MM.1S (cell line): ENCODE results near the gene THOC1.

Experiments
- DNase-seq: peaks from one replicate; pipeline ENCODE4 v3.0.0-alpha.2; 2015
- H2AFZ ChIP-seq: fragments of 300-600 bp; sonication (generic); 2 replicates; pipeline ENCODE4 v1.6.0; 2016; ENCODE audit warnings: antibody characterized with exemption, low read length
- H3F3A ChIP-seq: fragments of 300-600 bp; sonication (generic); 2 replicates; pipeline ENCODE4 v1.6.1; 2016; ENCODE audit warnings: mild to moderate bottlenecking, antibody characterized with exemption, low read length, moderate library complexity, mixed read lengths; ENCODE audit not compliant: insufficient read depth
- H3K27ac ChIP-seq: fragments of 300-600 bp; sonication (generic); 2 replicates; pipeline ENCODE4 v1.5.1; 2016; ENCODE audit warnings: mild to moderate bottlenecking, low read length
- H3K27me3 ChIP-seq: fragments of 300-600 bp; sonication (generic); replicated peaks from 2 replicates; pipeline ENCODE4 v1.6.0; 2016; ENCODE audit warnings: low read length; ENCODE audit not compliant: insufficient read depth
- H3K36me3 ChIP-seq: fragments of 300-600 bp; sonication (generic); replicated peaks from 2 replicates; pipeline ENCODE4 v1.6.1; 2016; ENCODE audit warnings: mild to moderate bottlenecking, low read length, mixed read lengths; ENCODE audit not compliant: insufficient read depth
- H3K4me1 ChIP-seq: fragments of 300-600 bp; sonication (generic); 2 replicates; pipeline ENCODE4 v1.6.1; 2016; ENCODE audit warnings: low read length, mixed read lengths
- H3K4me2 ChIP-seq: fragments of 300-600 bp; sonication (generic); 2 replicates; pipeline ENCODE4 v1.6.0; 2016; ENCODE audit warnings: low read depth, low read length
- H3K4me3 ChIP-seq: fragments of 300-600 bp; sonication (generic); 2 replicates; pipeline ENCODE4 v1.5.1; 2016; ENCODE audit warnings: low read length, mixed read lengths
- H3K79me2 ChIP-seq: fragments of 300-600 bp; sonication (generic); 2 replicates; pipeline ENCODE4 v1.6.1; 2016; ENCODE audit warnings: mixed run types, low read length, mixed read lengths
- H3K9ac ChIP-seq: fragments of 300-600 bp; sonication (generic); 2 replicates; pipeline ENCODE4 v1.6.1; 2016; ENCODE audit warnings: low read length, mixed read lengths
- H3K9me2 ChIP-seq: fragments of 300-600 bp; sonication (generic); replicated peaks from 2 replicates; pipeline ENCODE4 v1.6.1; 2016; ENCODE audit warnings: mild to moderate bottlenecking, low read length, mixed read lengths; ENCODE audit not compliant: insufficient read depth
- H3K9me3 ChIP-seq: fragments of 300-600 bp; sonication (generic); replicated peaks from 2 replicates; pipeline ENCODE4 v1.6.1; 2016; ENCODE audit warnings: mild to moderate bottlenecking, low read length, mixed read lengths; ENCODE audit not compliant: insufficient read depth
- H4K20me1 ChIP-seq: fragments of 300-600 bp; sonication (generic); 2 replicates; pipeline ENCODE4 v1.6.1; 2016; ENCODE audit warnings: mild to moderate bottlenecking, low read length, moderate library complexity, mixed read lengths; ENCODE audit not compliant: insufficient read depth
- EZH2 ChIP-seq: fragments of 300-600 bp; sonication (generic); optimal IDR thresholded peaks from 2 replicates; pipeline ENCODE3; 2017; ENCODE audit warnings: low read depth, mild to moderate bottlenecking, antibody characterized with exemption, low read length, mixed read lengths
- EZH2phosphoT487 ChIP-seq: fragments of 300-600 bp; sonication (generic); IDR thresholded peaks from 2 replicates; pipeline ENCODE4 v1.6.1; 2018; ENCODE audit warnings: antibody characterized with exemption, low read length
- TF ChIP-seq, protein P1 (sequence below): fragments of 300-600 bp; sonication (generic); IDR thresholded peaks from 2 replicates; pipeline ENCODE4 v1.5.1; 2016; ENCODE audit warnings: antibody characterized with exemption, low read length, mixed read lengths

THOC1 gene

DNA sequence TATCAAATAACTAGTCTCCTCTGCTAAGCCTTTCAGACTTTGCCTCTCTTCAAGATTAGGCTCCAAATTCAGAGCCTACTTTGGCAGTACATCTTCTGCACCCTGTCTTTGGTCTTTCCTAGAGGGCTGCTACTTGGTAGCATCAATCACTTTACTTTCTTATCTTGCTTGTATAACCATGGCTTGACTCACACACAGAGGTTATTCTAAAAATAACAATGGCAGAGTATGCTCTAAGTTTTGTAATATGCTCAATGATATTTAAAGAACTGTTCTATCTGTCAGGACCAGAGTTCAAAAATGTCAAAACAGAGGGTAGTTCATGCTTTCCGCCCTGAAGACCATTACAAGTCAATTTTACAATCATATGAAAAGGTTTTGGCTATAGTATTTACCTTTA lies 27.7 kb downstream of the THOC1 start:
- Histone ChIP-seq H3K36me3 (no peaks in the 10 kb centered on the region), H2AFZ (no peak overlapping the region), H3K79me2 (no peaks in the 10 kb centered on the region), H3K27me3 (no peaks in the 10 kb centered on the region), H3K27ac (no peak overlapping the region), H3K4me1 (no peaks in the 10 kb centered on the region), H3K9ac (no peak overlapping the region), H3K9me2 (no peaks in the 10 kb centered on the region), H3K4me2 (no peak overlapping the region), H3K4me3 (no peak overlapping the region), H4K20me1 (no peaks in the 10 kb centered on the region), H3F3A (no peaks in the 10 kb centered on the region), H3K9me3 (no peaks in the 10 kb centered on the region)
- no peak for DNase-seq
- TF ChIP-seq, protein P1, sequence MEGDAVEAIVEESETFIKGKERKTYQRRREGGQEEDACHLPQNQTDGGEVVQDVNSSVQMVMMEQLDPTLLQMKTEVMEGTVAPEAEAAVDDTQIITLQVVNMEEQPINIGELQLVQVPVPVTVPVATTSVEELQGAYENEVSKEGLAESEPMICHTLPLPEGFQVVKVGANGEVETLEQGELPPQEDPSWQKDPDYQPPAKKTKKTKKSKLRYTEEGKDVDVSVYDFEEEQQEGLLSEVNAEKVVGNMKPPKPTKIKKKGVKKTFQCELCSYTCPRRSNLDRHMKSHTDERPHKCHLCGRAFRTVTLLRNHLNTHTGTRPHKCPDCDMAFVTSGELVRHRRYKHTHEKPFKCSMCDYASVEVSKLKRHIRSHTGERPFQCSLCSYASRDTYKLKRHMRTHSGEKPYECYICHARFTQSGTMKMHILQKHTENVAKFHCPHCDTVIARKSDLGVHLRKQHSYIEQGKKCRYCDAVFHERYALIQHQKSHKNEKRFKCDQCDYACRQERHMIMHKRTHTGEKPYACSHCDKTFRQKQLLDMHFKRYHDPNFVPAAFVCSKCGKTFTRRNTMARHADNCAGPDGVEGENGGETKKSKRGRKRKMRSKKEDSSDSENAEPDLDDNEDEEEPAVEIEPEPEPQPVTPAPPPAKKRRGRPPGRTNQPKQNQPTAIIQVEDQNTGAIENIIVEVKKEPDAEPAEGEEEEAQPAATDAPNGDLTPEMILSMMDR, result no peak
- TF ChIP-seq EZH2phosphoT487 (no peak), EZH2 (no peak)

GRCh38 chr18:231563-231962 lies 36.3 kb downstream of the THOC1 start:
- no peaks in the 10 kb centered on the region for H3K36me3 ChIP-seq
- no peak overlapping the region for H3K4me2 ChIP-seq
- H3K4me1 ChIP-seq, result no peaks in the 10 kb centered on the region
- no peaks in the 10 kb centered on the region for H4K20me1 ChIP-seq
- H3K9me2 ChIP-seq, result no peaks in the 10 kb centered on the region
- no peak for DNase-seq
- H3K4me3 ChIP-seq, result no peak overlapping the region
- no peaks in the 10 kb centered on the region for H3K79me2 ChIP-seq
- no peaks in the 10 kb centered on the region for H3K27me3 ChIP-seq
- no peak overlapping the region for H3K9ac ChIP-seq
- H3K9me3 ChIP-seq, result no peaks in the 10 kb centered on the region
- H3F3A ChIP-seq, result no peaks in the 10 kb centered on the region
- TF ChIP-seq, protein P1, result no peak
- TF ChIP-seq EZH2phosphoT487 (no peak), EZH2 (no peak)
- H2AFZ ChIP-seq, result no peak overlapping the region
- H3K27ac ChIP-seq, result no peak overlapping the region

DNA sequence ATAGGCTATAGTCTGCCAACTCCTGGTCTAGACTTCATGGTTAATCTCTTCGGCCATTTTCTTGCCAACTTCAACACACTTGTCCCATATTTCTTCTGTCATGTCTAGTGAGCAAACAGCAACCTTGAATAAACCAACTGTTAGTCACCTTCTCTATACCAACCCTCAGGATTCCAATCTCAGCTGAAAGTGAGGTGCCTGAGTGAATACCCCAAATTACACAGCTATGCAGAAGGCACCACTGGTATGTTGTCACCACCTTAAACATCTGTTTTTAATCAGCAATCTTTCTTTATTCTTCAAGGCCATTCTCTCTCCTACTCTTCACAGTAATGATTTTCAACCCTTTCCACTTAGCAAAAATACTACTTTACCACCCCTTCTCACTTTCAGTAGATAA lies 39.3 kb downstream of the THOC1 start:
- TF ChIP-seq EZH2phosphoT487 (no peak), EZH2 (no peak)
- TF ChIP-seq, protein P1, result no peak
- no peaks in the 10 kb centered on the region for H4K20me1 ChIP-seq

More for the DNA sequence above, 39.3 kb downstream of the THOC1 start:
- no peaks in the 10 kb centered on the region for H3K4me1 ChIP-seq
- H3K36me3 ChIP-seq, result no peaks in the 10 kb centered on the region; the same call in 1 of the 2 replicates
- no peak for DNase-seq
- H3K9me2 ChIP-seq, result no peaks in the 10 kb centered on the region
- H3F3A ChIP-seq, result no peaks in the 10 kb centered on the region
- H3K9ac ChIP-seq, result no peak overlapping the region
- H3K27ac ChIP-seq, result no peak overlapping the region
- H3K27me3 ChIP-seq, result no peaks in the 10 kb centered on the region
- no peak overlapping the region for H2AFZ ChIP-seq
- H3K4me2 ChIP-seq, result no peak overlapping the region
- H3K9me3 ChIP-seq, result no peaks in the 10 kb centered on the region
- H3K79me2 ChIP-seq, result no peaks in the 10 kb centered on the region
- no peak overlapping the region for H3K4me3 ChIP-seq
